Fibroblast of gingiva (primary cell): ENCODE data around the gene PSME4.

Experiments used
- DNase-seq: peaks from one replicate; pipeline ENCODE4 v3.0.0-alpha.2; 2011; ENCODE audit warnings: low read depth

PSME4 gene, protein sequence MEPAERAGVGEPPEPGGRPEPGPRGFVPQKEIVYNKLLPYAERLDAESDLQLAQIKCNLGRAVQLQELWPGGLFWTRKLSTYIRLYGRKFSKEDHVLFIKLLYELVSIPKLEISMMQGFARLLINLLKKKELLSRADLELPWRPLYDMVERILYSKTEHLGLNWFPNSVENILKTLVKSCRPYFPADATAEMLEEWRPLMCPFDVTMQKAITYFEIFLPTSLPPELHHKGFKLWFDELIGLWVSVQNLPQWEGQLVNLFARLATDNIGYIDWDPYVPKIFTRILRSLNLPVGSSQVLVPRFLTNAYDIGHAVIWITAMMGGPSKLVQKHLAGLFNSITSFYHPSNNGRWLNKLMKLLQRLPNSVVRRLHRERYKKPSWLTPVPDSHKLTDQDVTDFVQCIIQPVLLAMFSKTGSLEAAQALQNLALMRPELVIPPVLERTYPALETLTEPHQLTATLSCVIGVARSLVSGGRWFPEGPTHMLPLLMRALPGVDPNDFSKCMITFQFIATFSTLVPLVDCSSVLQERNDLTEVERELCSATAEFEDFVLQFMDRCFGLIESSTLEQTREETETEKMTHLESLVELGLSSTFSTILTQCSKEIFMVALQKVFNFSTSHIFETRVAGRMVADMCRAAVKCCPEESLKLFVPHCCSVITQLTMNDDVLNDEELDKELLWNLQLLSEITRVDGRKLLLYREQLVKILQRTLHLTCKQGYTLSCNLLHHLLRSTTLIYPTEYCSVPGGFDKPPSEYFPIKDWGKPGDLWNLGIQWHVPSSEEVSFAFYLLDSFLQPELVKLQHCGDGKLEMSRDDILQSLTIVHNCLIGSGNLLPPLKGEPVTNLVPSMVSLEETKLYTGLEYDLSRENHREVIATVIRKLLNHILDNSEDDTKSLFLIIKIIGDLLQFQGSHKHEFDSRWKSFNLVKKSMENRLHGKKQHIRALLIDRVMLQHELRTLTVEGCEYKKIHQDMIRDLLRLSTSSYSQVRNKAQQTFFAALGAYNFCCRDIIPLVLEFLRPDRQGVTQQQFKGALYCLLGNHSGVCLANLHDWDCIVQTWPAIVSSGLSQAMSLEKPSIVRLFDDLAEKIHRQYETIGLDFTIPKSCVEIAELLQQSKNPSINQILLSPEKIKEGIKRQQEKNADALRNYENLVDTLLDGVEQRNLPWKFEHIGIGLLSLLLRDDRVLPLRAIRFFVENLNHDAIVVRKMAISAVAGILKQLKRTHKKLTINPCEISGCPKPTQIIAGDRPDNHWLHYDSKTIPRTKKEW (N-terminal part only)

DNA sequence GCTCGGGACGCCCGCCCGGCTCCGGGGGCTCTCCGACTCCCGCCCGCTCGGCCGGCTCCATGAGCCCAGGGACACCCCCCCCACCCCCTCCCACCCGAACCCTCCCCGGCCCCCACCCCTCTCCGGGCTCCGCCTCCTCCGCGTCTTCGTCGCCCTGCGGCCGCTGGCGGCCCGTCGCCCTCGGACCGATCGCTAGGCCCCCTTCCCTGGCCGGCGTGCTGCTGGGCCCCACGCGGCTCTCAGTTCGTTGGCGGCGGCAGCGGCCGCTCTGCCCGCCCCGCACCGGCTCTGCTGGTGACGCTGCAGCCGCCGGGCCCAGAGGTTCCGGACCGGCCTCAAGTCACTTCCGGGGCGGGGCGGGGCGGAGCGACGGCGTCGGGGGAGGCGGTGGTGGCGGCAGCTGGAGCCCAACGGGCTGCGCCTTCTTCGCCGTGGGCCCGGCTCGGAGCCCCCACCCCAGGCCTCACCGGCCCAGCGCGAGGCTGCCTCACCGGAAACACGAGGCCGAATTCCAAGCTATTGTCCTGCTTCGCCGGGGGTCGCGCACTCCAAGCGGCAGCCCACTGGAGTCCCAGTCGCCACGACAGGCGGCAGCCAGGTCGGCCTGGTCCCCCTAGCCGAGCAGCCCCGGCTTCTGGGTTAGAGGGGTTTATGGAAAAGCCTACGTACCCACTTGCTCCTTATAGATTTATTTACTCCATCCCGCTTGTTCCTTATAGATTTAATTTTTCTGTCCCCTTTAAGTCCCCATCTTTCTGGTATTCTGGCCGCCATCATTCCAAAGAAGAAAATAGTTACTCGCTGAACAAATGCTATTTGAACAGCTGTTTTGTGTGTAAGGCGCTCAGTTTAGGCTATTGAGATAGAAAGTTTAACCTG is at the start of gene PSME4:
PSME4 (minus strand) TSS at position 270 of the 879 bp plus-strand sequence; CDS start at position 61, 209 bp downstream.
- DNase-seq: peak; percentile 88

DNA sequence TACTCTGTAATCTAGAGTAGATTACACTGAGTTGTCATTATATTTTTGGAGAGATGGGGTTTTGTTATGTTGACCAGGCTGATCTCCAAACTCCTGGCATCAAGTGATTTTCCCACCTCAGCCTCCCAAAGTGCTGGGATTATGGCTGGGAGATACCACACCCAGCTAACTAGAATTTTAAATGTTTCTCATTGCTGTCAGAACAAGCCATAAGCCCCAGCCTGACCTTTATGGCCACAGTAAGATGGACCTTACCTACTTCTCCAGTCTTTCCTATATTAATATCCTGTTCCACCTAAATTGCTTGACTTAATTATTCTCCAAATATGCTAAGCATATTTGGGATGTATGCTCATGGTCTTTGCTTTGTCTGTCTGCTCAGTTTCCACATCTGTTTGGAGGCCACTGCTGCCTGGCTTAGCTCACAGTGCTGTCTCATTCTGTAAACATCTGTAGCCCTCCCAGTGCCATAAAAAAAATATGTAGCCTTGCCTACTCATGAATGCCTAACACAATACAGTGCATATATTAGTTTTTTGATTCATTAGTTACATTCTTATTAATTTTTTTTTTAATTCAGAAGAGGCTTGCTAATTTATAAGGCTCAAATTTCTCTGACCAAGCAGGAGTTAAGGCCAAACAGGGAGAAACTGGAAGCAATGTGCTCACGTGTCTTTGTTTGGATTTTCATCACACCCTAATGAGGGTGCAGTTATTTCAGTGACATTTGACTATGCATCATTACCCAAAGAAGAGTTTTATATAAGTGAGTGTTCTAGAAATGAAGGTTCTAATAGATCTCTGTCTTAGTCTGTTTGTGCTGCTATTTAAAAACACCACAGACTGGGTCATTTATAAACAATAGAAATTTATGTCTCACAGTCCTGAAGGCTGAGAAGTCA is 45.3 kb upstream of the PSME4 start:
- DNase-seq: peak; percentile 77

DNA sequence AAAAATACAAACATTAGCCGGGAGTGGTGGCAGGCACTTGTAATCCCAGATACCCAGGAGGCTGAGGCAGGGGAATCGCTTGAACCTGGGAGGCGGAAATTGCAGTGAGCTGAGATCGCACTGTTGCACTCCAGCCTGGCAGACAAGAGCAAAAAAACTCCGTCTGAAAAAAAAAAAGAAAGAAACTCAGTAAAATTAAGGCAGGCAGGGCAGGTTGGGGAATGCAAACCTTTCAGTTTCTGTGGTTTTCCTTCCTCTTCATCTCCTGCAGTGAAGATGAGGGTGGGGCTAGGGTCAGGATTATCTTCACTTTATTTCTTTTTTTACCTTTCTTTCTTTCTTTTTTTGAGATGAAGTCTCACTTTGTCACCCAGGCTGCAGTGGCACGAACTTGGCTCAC is 43.2 kb upstream of the PSME4 start:
- DNase-seq: no peak

DNA sequence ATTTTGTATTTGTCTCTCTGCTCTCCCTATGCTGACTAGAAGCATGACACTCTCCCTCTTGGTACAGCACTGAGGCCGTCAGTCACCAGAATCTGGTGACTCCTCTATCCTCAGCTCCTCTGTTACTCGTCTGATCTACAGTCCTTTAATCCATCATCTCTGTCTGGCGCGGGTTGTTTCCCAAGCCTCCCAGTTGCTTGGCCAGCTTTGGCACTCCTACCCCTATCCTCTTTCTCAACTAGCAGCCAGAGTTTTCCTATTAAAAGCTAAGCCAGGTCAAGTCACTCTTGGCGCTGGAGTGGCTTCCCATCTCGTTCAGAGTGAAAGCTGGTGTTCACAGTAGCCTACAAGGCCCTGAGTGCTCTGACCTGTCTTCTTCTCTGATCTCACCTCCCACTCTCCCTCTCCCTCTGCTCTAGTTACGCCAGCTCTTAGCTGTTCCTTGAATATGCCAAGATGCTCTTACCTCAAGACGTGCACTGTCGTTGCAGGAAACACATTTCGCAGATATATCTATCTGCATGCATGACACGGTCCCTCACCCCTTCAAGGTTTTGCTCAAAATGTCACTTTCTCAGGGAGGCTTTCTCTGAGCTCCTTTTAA is 41.8 kb upstream of the PSME4 start:
- DNase-seq: no peak

DNA sequence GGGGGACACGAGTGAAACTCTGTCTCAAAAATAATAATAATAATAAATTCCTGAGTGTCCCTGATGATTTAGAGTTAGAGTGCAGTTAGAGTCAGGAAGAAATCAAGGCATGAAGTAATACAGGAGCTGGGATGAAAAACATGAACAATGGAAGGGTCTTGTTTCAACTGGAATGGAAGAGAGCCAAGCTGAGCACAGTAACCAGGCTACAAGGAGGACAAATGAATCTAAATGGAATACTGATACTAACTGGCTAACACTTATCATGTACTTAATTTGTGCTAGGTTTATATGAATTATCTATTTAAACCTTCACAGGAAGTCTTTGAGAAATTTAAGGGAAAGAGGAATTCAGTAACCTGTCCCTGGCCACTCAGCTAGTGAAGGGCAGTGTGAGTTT is 38.8 kb upstream of the PSME4 start:
- DNase-seq: no peak

DNA sequence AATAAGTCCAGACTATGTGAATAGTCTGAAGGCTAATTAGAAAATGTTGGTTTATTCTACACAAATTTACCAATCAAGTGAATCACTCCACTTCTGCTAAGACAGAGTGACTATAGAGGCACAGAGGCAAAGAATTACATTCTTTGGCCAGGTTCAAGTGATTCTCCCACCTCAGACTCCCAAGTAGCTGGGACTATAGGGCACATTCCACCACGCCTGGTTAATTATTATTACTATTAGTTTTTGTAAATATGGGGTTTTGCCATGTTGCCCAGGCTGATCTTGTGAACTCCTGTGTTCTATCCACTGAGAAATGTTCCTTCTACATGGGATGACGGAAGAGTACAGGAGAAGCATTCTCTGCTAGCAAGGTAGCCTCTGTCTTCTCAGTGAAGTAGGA is 37.6 kb upstream of the PSME4 start:
- DNase-seq: no peak

DNA sequence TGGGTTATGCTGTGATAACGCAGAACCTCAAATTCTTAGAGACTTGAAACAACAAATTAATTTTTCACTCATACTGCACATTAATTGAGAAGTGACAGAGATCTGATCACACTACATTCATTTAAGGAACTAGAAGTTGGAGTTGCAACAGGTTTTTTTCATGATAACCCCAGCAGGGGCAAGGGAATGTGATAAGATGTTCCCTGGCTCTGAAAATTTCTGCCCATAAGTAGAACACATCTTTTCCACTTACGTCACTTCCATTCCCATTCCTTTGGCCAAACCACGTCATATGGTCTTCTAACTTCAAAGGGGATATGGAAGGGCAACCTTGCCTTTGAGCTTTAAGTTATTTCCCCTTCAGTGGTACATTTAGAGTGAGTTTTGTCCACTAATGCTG is 29.7 kb upstream of the PSME4 start:
- no peak for DNase-seq

DNA sequence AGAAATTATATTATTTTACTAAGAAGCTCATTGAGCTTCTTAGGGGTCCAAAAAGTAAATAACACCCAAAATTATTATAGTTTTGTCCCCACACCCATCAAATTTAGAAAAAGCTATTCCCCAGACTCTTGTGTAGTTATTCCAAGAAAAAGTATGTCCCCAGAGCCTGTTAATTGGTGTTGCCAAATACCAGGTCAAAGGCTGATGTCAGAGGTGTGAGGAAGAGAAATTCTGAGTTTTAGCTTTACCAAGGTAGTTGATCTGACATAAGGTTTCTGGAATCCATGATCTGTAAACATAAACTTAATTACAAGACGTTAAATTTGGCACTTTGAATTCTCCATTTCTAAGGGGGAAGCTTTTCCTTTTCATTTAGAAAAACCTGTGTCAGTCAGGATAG is 29.3 kb upstream of the PSME4 start:
- DNase-seq: no peak

DNA sequence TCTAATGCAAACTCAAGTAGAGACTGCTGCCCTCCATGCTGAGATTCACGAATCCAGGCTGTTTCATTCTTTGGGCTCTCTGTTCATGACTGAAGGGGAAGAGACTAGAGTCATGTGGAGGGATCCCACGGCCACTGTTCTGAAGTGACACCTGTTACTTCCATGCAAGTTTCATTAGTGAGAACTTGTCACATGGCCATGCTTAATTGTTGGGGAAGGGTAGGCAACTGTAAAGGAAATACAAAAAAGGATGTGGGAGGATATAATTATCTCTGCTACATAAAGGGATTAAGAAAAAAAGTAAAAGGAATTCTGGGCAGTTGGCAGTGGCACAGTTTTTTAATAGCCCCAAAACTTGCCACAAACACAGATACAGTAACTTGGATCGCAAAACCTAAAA is 28.0 kb upstream of the PSME4 start:
- no peak for DNase-seq

DNA sequence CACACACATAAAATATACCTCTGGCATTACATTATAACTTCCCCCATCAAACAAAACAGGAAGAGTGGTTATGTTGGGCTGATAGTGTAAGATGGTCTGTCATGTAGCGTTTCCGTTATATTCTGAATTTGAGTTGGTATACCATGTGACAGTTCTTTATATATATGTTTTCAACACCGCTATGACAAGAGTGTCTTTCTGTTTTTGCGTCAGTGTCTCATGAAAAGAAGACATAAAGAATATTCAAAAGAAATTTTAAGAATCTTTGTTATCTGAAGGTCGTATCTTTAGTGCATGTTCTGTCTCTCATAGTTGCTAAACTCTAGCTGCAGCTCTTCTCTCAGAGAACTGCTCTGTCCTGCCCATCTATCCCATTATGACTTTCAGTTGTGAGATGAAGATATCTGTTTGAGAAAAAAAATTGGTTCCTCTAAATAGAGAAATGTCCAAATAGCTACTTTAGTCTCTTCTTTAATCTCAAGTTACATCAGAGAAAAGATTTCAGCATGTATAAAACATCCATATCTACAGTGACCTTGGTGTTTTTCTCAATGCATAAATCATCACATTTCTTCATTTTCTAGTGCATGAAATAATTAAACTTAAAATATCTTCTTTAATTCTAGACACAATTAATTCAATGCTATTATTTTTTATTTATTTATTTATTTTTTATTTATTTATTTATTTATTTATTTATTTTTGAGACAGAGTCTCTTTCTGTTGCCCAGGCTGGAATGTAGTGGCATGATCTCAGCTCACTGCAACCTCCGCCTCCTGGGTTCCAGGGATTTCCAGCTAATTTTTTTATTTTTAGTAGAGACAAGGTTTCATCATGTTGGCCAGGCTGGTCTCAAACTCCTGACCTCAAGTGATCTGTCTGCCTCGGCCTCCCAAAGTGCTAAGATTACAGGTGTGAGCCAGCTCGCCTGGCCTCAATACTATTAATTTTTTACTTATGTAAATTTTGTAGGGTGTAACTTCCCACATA is 24.3 kb upstream of the PSME4 start:
- no peak for DNase-seq

DNA sequence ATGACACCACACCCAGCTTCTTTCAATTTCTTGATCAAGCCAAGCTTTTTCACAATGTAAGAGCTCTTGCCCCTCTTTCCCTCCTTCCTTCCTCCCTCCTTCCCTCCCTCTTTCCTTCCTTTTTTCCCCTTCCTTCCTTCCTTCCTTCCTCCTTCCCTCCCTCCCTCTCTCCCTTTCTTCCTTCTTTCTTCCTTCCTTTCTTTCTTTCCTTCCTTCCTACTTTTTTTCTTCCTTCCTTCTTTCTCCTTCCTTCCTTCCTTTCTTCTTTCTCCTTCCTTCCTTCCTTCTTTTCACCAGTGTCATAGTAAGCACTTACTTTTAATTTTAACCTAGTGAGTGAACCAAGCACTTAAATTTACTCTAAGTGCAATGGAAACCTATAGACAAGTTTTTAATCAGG is 21.2 kb upstream of the PSME4 start:
- DNase-seq: no peak

DNA sequence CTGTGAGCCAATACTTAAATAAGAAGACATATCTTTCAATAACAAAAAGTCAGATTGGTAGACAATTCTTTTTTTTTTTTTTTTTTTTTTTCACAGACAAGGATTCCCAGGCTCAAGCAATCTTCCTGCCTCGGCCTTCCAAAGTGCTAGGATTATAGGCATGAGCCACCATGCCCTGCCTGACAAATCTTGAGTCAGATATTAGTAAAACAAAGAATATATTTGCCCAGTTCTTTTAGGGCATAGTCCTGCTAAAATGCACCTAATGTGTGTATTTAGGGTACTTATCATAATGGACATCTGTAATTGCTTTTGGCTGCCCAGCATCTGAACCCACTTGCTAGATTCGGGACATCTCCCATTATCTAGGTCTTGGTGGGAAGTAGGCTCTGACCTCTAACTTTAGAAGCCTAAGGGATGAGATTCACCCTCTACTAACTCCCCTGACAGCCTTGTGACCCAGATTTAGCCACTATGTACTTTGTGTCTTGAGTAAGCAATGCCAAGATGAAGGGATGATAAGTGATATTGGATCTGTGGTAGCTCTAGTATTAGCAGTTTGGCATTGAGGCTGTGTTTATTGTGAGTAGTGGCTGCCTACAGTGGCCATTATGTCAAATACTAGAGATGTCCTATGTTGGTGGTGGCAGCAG is 18.5 kb upstream of the PSME4 start:
- DNase-seq: no peak

DNA sequence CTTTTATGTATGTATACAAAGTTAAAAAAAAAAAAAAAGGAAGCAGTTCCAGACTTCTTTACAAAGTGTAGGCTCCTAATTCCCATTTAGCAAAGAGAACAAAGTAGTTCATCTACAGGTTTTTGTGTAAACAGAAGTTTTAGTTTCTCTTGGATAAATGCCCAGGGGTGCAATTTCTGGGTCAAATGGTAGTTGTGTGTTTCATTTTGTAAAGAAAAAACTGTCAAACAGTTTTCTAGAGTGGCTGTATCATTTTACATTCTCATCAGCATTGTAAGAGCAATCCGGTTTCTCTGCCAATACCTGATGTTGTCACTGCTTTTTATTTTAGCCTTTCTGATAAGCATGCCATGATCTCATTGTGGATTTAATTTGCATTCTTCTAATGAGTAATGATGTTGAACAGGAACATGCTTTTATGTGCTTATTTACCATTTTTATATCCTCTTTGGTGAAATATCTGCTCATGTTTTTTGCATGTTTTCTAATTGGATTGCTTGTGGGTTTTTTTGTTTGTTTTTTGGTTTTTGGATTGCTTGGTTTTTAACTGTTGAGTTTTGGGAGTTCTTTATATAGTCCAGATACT is 16.6 kb upstream of the PSME4 start:
- DNase-seq: peak; percentile 68

DNA sequence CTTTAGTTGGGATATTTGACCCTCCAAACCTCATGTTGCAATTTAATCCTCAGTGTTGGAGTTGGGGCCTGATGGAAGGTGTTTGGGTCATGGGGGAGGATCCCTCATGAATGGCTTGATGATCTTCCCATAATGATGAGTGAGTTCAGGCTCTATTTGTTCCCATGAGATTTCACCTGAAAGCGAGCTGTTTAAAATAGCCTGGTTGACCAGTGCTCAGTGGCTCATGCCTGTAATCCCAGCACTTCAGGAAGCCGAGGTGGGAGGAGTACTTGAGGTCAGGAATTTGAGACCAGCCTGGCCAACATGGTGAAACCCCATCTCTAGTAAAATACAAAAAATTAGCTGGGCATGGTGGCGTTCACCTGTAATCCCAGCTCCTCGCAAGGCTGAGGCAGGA is 14.9 kb upstream of the PSME4 start:
- DNase-seq: no peak

DNA sequence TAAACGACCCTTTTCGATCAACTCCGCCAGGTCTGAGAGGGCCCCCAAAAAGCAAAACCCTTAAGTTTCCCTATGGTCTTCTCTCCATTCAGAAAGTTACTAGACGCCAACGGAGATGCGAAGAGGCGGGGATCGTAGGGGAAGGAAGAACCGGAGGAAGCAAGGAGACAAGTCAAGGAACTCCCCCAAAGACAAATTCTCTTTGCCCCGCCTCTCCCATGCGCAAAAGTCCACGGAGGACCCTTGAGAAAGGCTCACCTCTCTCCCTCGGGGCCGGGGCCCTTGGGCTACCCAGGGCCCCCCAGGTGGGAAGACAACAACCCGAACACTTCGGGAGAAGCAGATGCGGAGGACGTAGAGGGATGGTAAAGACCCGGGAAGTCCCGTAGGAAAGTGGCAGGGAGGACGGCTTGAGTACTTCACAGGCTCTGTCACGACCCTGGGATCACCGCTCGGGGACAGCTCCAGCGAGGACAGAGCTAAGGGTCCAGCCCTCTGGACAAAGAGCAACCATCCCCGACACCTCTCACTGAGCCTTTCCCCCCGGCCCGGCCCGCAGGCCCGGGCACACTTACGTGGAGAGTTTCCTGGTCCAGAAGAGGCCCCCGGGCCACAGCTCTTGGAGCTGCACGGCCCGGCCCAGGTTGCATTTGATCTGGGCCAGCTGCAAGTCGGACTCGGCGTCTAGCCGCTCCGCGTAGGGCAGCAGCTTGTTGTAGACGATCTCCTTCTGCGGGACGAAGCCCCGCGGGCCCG is 647 bp downstream of the PSME4 start:
- peak; percentile 20 for DNase-seq

DNA sequence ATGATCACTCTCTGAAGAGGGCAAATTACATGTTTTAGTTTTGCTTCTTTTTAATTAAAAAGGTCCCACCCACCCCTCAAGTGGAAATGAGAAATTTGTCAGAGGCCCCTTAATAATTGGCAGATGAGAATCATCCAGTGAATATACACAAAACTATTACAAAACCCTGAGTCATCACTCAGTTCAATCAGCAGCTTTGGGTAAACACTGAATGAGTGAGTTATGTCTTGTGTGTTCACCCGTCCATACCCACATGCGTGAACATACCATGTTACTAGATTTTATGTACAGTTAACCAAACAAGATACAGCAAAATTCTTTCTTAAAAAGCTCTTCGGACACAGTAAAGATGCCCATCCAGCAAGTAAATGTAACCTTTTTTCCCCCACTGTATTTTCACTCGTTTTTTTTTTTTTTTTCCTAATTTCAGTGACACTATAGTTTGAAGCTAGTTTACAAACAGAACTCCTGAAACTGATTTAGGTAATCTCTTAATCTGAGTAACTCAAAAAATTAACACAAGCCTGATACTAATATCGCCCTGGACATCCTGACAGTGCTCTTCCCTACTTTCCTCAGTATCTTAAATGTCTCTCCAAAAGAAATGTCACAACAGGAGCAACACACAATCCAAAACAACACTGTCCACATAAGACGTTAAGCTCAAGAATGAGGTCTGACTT is 1.4 kb downstream of the PSME4 start:
- peak; percentile 55 for DNase-seq
